Activated naive CD8-positive, alpha-beta T cell (primary cell): ENCODE results near the gene TMC3.

Source experiments
- H3K27ac Mint-ChIP-seq: one replicate; pipeline ENCODE4 v1.8.0; 2021; ENCODE audit warnings: mixed read lengths
- H3K27me3 Mint-ChIP-seq: one replicate; pipeline ENCODE4 v1.8.0; 2021; ENCODE audit warnings: mixed read lengths
- H3K36me3 Mint-ChIP-seq: one replicate; pipeline ENCODE4 v1.8.0; 2021; ENCODE audit warnings: mixed read lengths
- H3K4me1 Mint-ChIP-seq: one replicate; pipeline ENCODE4 v1.8.0; 2021; ENCODE audit warnings: low read depth, mixed read lengths
- H3K4me3 Mint-ChIP-seq: one replicate; pipeline ENCODE4 v1.8.0; 2021; ENCODE audit warnings: mild to moderate bottlenecking, mixed read lengths
- H3K9me3 Mint-ChIP-seq: one replicate; pipeline ENCODE4 v1.8.0; 2021; ENCODE audit warnings: low read depth, mixed read lengths

The TMC3 gene

DNA sequence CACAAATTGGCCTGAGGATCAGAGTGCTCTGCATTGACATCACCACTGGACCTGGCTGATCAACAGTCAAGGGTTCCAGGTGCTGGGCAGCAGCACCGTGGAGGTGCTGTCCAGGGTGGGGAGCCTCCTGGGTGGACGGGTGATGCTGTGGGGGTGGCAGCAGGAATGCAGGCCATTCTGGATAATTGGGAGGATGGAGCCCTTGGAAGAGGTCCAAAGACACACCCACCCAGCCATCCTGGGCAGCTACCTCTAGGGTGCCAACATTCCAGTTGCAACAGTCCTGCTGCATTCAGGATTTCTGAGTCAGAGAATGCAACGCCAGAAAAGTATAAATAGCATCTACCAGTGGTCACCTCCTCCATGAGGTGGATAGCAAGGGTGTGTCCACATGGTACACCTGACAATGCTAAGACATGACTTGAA, 76.9 kb downstream of the TMC3 start:
- H3K36me3 Mint-ChIP-seq, result peaks cover 21% of the 10 kb centered on the region
- no peaks in the 10 kb centered on the region for H3K9me3 Mint-ChIP-seq
- H3K4me3 Mint-ChIP-seq, result peak overlapping the region; percentile 98
- peak overlapping the region; percentile 98 for H3K27ac Mint-ChIP-seq
- H3K4me1 Mint-ChIP-seq, result peaks cover 88% of the 10 kb centered on the region
- H3K27me3 Mint-ChIP-seq, result no peaks in the 10 kb centered on the region

DNA sequence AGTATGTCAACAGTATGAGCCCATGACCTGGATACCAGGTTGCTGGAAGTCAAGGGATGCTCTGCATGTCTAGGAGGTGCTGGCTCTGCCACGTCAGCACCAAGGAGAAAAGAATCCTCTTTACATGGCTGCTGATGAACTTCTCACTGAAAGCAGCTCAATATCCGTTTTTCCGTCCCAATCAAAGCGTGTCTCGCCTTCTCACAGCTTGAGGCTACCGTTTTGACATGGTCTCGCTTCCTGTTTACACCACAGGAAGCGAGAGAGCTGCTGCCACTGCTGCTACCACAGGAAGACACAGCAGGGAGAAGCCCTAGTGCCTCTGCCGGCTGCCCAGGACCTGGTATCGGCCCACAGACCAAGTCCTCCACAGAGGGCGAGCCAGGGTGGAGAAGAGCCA, 77.3 kb downstream of the TMC3 start:
- Mint-ChIP-seq H3K27ac (peak overlapping the region; percentile 98), H3K4me3 (peak overlapping the region; percentile 98), H3K9me3 (no peaks in the 10 kb centered on the region), H3K27me3 (no peaks in the 10 kb centered on the region), H3K36me3 (peaks cover 16% of the 10 kb centered on the region), H3K4me1 (peaks cover 88% of the 10 kb centered on the region)

DNA sequence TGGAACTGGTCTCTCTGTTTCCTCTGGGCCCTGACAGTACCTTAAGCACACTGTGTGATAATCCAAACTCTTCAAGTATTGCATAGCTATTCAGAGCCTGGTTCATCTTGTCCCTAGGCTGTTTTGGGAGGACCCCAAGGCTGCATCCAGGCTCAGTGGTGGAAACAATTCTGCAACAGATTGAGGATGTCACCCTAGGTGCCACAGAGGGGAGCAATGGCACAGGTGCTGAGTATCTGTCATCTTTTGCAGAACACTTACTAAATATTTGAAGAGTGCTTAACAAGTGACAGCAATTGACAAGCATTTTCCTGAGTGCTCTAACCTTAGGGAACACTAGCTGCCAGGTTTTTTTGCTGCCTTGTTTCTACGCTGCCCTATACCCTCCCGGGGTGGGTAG, 77.8 kb downstream of the TMC3 start:
- H3K4me3 Mint-ChIP-seq, result peak overlapping the region; percentile 98
- H3K9me3 Mint-ChIP-seq, result no peaks in the 10 kb centered on the region
- H3K27ac Mint-ChIP-seq, result peak overlapping the region; percentile 98
- H3K4me1 Mint-ChIP-seq, result peaks cover 88% of the 10 kb centered on the region
- peaks cover 13% of the 10 kb centered on the region for H3K36me3 Mint-ChIP-seq
- H3K27me3 Mint-ChIP-seq, result no peaks in the 10 kb centered on the region

DNA sequence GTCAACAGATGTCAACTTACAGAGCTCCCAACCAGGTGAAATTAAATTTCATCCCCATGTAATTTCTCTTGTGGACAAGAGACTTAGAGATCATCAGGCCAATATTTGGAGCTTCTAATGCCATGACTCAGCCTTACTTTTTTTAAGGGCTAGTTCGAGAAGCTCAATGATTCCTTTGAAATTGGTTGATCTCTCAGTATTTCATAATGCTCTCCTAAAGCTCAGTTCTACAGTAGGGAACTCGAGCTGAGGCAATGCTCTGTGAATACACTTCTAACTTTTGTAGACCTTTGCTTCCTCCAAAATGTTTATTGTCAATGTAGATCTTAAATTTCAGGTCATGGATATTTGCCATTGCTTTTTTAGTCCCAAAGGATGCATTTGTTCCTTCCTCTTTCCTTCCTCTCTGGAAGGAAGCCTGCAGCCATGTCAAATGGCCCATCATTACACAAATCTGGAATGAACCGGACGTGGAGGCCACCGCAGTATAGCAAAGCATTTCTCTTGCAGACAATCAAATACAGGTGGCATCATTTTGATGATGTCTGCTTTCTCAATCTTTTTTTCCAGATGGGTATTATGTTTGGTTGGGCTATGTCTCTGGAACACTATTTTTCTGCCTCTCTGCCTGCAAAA, 78.4 kb downstream of the TMC3 start:
- H3K4me1 Mint-ChIP-seq, result peaks cover 87% of the 10 kb centered on the region
- peak overlapping the region; percentile 98 for H3K27ac Mint-ChIP-seq
- H3K4me3 Mint-ChIP-seq, result peak overlapping the region; percentile 98
- no peaks in the 10 kb centered on the region for H3K9me3 Mint-ChIP-seq
- H3K36me3 Mint-ChIP-seq, result peaks cover 8% of the 10 kb centered on the region
- H3K27me3 Mint-ChIP-seq, result no peaks in the 10 kb centered on the region

DNA sequence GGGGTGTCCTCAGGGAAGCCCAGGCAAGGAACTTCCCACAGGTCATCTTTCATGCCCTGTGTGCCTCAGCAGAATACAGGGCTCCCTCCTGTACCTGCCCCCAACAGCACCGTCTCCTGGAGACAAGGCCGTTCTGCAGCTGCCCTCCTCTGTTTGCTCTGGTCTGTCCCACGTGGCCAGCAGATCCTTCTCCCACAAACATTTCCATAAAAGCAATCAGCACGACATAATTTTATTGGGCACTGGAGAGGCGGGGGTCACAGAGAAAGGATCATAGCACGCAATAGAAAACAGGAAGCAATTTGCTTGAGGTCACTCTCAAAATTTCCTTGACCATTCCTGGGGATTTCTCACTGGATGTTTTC, 79.5 kb downstream of the TMC3 start:
- H3K4me3 Mint-ChIP-seq, result peak overlapping the region; percentile 98

DNA sequence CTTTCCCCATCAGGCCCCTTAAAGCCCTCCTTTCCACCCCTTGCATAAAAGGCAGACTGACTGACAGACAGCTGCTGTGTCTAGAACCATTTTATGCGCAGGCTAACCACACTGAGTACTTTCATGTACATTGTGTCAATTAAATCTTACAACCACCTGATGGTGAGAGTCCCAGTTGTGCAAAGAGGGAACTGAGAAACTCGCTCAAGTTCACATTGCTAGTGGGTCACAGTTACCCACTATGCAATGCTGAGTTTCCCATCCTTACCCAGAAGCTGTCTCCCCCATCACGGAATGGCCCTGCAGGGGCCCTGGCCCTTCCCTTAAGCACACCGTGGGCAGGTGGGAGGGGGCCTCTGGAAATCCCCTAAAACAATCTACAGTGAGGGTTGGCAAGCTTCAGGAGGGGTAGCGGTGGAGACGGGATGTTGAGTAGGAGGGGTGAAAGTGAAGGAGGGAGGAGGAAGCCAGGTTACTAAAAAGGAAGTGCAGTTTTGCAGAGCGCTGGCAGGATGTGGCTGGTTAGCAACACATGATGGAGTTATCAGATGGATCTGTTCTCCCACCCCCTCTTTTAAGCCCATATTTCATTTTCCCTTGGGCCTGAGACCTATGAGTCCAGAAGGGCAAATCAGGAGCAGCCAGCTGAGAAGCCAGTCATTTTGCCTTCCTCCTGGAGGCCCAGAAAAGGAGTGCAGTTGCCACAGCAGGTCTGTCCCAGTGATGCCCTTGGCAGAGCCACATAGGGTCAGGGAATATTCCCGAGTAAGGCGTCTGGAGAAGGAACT, 80.1 kb downstream of the TMC3 start:
- Mint-ChIP-seq H3K4me3 (peak overlapping the region; percentile 98), H3K36me3 (no peaks in the 10 kb centered on the region), H3K27ac (peak overlapping the region; percentile 98), H3K4me1 (peaks cover 94% of the 10 kb centered on the region), H3K9me3 (no peaks in the 10 kb centered on the region), H3K27me3 (no peaks in the 10 kb centered on the region)

More for the DNA sequence above, 79.5 kb downstream of the TMC3 start:
- Mint-ChIP-seq H3K4me1 (peaks cover 94% of the 10 kb centered on the region), H3K27ac (peak overlapping the region; percentile 98), H3K36me3 (peaks cover 4% of the 10 kb centered on the region), H3K9me3 (no peaks in the 10 kb centered on the region), H3K27me3 (no peaks in the 10 kb centered on the region)

DNA sequence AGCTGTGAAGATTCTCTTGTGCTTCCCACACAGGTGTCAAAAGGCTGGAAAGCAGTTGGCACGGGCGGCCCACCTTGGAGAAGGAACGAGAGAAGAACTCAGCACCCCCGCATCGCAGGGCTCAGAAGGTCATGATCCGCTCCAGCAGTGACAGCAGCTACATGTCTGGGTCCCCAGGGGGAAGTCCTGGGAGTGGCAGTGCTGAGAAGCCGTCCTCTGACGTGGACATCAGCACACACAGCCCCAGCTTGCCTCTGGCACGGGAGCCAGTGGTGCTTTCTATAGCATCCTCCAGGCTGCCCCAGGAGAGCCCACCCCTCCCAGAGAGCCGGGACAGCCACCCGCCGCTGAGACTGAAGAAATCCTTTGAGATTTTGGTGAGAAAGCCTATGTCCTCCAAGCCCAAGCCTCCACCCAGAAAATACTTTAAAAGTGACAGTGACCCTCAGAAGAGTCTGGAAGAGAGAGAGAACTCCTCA, 81.5 kb downstream of the TMC3 start:
- peaks cover 96% of the 10 kb centered on the region for H3K4me1 Mint-ChIP-seq
- H3K36me3 Mint-ChIP-seq, result peaks cover 4% of the 10 kb centered on the region
- H3K27me3 Mint-ChIP-seq, result no peaks in the 10 kb centered on the region
- H3K4me3 Mint-ChIP-seq, result peak overlapping the region; percentile 98
- peak overlapping the region; percentile 98 for H3K27ac Mint-ChIP-seq
- H3K9me3 Mint-ChIP-seq, result peaks cover 4% of the 10 kb centered on the region

DNA sequence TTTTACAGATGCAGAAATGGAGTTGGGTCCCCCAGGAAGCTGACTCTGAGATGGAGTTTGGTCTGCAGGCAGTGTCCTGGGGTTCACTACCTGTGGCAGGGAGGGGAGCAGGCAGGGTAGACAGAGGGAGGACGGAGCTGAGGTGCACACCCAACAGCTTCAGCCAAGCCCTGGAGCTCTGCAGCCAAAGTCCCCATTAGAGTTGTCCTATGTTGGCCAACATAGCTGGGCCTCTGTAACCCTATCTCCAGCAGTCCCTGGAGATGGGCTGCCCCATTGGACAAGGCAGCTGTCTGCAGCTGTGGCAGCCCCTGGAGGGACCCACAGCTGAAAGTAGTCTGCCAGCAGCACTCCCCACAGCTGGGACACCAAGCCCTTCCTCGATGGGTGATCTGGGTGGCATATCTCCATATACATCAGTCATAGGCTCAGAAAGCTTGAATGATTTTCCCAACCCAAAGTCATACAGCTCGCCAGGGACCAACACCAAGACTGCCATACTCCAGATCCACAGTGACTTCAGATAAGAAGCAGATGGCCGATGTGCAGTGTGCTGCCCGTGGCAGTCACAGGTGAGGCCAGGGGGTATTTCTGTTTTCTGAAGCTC, 82.0 kb downstream of the TMC3 start:
- Mint-ChIP-seq H3K27ac (peak overlapping the region; percentile 98), H3K9me3 (peaks cover 5% of the 10 kb centered on the region), H3K36me3 (peaks cover 5% of the 10 kb centered on the region), H3K4me1 (peaks cover 98% of the 10 kb centered on the region), H3K4me3 (peak overlapping the region; percentile 98), H3K27me3 (no peaks in the 10 kb centered on the region)

DNA sequence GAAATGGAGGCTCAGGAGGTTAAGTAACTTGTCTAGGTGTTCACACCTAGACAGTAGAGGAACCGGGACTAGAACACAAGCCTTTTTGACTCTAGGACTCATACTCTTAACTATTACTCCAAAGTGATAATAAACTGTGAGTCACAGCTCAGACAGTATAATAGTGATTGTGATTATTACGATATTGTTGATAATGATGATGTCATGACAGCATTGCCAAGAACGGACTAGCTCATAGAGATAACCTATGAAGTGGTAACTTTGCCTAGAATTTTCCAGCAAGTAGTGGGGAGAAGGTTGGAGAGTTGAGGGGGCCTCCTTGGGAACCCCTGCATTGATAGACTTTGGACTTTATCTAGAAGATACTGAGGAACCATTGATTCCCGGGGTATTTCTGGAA, 84.1 kb downstream of the TMC3 start:
- peaks cover 14% of the 10 kb centered on the region for H3K9me3 Mint-ChIP-seq
- peaks cover 98% of the 10 kb centered on the region for H3K4me1 Mint-ChIP-seq
- peak overlapping the region; percentile 27 for H3K4me3 Mint-ChIP-seq
- peak overlapping the region; percentile 80 for H3K27ac Mint-ChIP-seq
- H3K27me3 Mint-ChIP-seq, result no peaks in the 10 kb centered on the region
- H3K36me3 Mint-ChIP-seq, result peaks cover 16% of the 10 kb centered on the region

DNA sequence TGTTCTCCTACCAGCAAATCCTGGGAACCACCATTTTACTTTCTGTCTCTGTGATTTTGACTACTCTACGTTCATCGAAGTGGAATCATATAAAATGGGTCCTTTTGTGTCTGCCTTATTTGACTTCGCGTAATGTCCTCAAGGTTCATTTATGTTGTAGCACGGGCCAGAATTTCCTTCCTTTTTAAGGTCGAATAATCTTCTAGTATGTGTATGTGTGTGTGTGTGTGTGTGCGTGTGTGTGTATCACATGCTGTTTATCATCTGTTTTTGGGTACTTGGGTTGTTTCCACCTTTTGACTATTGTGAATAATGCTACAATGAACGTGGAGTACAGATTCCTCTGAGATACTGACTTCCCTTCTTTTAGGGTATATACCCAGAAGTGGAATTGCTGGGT, 85.4 kb downstream of the TMC3 start:
- peaks cover 93% of the 10 kb centered on the region for H3K4me1 Mint-ChIP-seq
- no peaks in the 10 kb centered on the region for H3K27me3 Mint-ChIP-seq
- H3K4me3 Mint-ChIP-seq, result peak overlapping the region; percentile 42
- peaks cover 16% of the 10 kb centered on the region for H3K36me3 Mint-ChIP-seq
- peaks cover 14% of the 10 kb centered on the region for H3K9me3 Mint-ChIP-seq
- H3K27ac Mint-ChIP-seq, result peak overlapping the region; percentile 97

DNA sequence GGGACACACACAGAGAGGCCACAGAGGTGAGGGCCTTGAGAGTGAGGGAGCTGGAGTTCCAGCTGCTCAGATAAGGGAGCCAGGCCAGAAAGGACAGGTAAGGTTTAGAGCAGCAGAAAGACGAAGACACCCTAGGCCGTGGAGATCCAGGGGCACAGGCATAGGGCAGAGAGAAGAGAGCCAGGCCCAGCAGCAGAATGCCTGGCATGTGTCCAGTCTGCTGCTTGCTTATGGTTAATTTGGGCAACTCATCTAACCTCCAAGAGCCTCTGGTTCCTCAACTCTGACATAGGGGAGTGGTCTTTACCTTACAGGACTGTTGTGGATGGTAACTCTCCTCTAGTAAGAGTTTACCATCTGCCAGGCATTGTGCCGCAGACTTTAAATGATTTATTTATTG, 86.0 kb downstream of the TMC3 start:
- H3K27ac Mint-ChIP-seq, result peak overlapping the region; percentile 97
- H3K9me3 Mint-ChIP-seq, result peaks cover 14% of the 10 kb centered on the region
- peaks cover 88% of the 10 kb centered on the region for H3K4me1 Mint-ChIP-seq
- no peaks in the 10 kb centered on the region for H3K27me3 Mint-ChIP-seq
- peaks cover 16% of the 10 kb centered on the region for H3K36me3 Mint-ChIP-seq
- H3K4me3 Mint-ChIP-seq, result no peak overlapping the region

DNA sequence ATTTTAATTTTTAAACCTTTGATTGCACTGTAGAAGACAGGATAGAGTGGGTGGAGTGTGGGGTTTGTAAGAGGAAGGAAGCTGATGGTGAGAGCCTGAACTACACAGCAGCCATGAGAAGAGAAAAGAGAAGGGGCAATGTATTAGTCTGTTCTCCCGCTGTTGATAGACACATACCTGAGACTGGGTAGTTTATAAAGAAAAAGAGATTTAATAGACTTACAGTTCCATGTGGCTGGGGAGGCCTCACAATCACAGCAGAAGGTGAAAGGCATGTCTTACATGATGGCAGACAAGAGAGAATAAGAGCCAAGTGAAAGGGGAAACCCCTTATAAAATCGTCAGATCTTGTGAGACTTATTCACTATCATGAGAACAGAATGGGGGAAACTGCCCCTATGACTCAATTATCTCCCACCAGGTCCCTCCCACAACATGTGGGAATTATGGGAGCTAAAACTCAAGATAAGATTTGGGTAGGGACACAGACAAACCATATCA, 87.3 kb downstream of the TMC3 start:
- no peaks in the 10 kb centered on the region for H3K27me3 Mint-ChIP-seq
- peaks cover 16% of the 10 kb centered on the region for H3K36me3 Mint-ChIP-seq
- peak overlapping the region; percentile 85 for H3K4me3 Mint-ChIP-seq
- H3K27ac Mint-ChIP-seq, result peak overlapping the region; percentile 97
- H3K9me3 Mint-ChIP-seq, result peaks cover 14% of the 10 kb centered on the region
- H3K4me1 Mint-ChIP-seq, result peaks cover 81% of the 10 kb centered on the region

DNA sequence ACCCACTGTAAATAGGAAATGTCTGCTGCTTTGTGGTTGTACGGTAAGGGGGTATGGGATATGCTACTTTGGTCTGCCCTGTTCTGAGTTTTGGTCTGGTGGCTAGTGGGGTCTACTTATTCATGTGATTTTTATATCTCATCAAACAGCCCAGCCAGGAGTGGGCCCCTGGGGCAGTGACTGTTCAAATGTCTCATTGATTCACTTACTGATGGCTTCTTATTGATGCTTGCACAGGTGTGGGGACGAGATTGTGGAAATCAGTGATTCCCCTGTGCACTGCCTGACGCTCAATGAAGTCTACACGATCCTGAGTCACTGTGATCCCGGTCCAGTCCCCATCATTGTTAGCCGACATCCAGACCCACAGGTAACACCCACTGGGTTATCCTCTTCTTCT, 88.6 kb downstream of the TMC3 start:
- Mint-ChIP-seq H3K36me3 (peaks cover 16% of the 10 kb centered on the region), H3K27ac (peak overlapping the region; percentile 97), H3K27me3 (no peaks in the 10 kb centered on the region), H3K9me3 (peaks cover 14% of the 10 kb centered on the region), H3K4me3 (peak overlapping the region; percentile 85), H3K4me1 (peaks cover 83% of the 10 kb centered on the region)

DNA sequence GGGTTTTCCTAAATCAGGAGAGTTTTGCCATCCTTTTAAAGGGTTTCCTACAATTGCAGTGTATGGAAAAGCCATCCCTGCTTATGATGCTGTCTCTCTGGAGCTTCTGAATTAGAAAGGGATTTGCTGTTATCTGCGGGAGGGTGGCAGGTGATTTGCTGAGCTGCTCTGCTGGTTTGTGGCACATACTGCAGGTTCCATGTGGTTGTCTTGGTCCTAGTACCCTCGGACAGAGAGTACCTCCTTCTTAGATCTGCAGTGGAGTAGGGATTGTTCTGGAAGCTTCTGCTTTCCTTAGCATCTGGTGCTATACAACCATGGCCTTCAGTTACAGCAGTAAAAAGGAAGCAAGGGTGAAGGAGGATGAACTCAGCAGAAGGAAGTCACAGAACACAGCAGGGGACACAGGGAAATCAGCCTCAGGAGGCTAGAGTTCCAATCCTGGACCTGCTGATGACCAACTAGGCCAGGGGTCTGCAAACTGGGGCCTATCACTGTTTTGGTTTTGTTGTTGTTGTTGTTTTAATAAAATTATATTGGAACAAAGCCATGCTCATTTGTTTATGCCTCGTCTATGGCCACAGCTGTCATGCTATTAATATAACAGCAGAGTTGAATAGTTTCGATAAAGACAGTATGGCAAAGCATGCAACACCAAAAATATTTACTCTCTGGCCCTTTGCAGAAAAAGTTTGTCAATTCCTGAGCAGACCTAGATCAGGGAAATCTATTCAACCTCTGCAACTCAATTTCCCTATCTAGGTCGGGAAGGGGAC, 89.6 kb downstream of the TMC3 start:
- Mint-ChIP-seq H3K27ac (peak overlapping the region; percentile 97), H3K4me3 (peak overlapping the region; percentile 66), H3K9me3 (peaks cover 14% of the 10 kb centered on the region), H3K27me3 (no peaks in the 10 kb centered on the region), H3K4me1 (peaks cover 83% of the 10 kb centered on the region), H3K36me3 (peaks cover 16% of the 10 kb centered on the region)
